Measurements from ENCODE around the gene MARK3. TPM values are rescaled to one million over a fixed set of nuclear protein-coding genes. Genes with fewer than 3 reads are reported as not detected.

The MARK3 gene
- total RNA-seq, 1 donor from 2014 or later, result 74.9 TPM

DNA sequence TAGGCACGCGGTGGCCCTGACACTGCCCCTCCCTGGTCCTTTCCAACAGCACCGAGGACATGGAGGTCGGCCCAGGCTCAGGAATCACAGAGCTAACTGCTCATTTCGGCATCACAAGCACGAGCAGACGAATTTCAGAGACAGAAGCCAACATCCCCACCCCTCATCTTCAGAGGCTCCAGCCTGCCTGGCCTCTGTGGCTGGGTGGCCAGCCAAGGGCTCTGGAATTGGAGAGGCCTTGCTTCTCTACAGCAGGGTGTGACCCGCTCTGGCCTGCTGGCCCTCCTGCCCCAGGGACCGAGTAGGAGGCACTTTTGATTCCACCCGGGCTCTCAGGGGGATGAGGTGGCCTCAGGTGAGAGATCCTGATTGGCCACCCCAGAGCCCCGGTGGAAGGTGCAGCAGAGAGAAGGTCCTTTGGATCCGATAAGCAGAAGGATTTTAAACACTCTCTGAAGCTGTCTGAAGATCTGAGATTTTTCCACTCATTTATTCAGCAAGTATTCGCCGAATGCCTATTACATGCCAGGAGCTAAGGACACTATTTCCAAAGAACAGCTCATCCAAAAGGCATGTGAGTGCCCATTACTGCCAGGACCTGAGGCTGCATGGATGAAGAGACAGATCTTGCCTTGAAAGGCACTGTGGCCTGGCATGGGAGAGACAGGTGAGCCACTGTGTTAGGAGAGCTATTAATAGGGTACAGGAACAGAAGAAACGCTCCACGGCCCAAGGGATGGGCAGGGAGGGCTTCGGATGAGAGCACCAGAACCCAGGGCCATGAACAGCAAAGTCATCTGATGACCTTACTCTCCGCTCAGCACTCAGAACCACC is 167.0 kb downstream of the MARK3 start:
- DNase-seq, result no peak

DNA sequence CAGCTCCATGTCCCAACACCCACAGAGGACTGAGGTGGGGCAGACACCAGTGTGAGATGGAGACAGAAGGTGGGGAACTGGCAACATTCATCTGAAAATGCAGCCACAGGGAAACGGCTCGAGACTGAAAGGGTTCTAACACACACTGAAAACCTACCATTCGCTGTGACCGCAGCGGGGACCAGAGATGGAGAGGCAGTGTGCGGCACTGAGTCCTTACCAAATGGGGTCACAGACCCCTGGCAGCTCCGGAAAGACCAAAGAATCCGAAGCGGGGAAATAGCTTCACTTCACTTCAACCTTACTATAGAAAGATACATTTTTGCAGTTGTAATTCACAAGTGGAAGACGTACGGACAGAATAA is 167.6 kb downstream of the MARK3 start:
- DNase-seq, result no peak

Other genes starting within 250 kb of the MARK3 start
- 115 and 226 TPM in 2 replicates for gene EIF5, start 51.2 kb upstream of the MARK3 start, total RNA-seq
- gene CKB, start 137.4 kb downstream of the MARK3 start, total RNA-seq, result 2.6 and 3.2 TPM in 2 replicates
- gene TRMT61A, start 143.8 kb downstream of the MARK3 start, total RNA-seq, result 5.6 and 7.5 TPM in 2 replicates
- gene BAG5, start 177.2 kb downstream of the MARK3 start, total RNA-seq, result 34.8 and 35.4 TPM in 2 replicates
- 24.7 and 26.5 TPM in 2 replicates for gene COA8, start 177.5 kb downstream of the MARK3 start, total RNA-seq
- gene KLC1, start 243.8 kb downstream of the MARK3 start, total RNA-seq, result 205 and 277 TPM in 2 replicates